Measurements from ENCODE around the gene FOXP1.

GRCh38 chr3:71319771-71320170 lies 263.8 kb downstream of the FOXP1 start:
- no peak for TF ChIP-seq CTCF (IDR thresholded peaks at IDR 0.05)
- no peak for TF ChIP-seq EP300 (IDR thresholded peaks at IDR 0.05)
- no peak for TF ChIP-seq POLR2A (IDR thresholded peaks at IDR 0.05)
- TF ChIP-seq POLR2AphosphoS5 (IDR thresholded peaks at IDR 0.05), result no peak
